AG08395 (cell line): ENCODE data around the gene DTNBP1.

Source experiments
- DNase-seq: peaks from one replicate; pipeline ENCODE4 v3.0.0; 2012; ENCODE audit warnings: mixed read lengths, low spot score

The DTNBP1 gene

DNA sequence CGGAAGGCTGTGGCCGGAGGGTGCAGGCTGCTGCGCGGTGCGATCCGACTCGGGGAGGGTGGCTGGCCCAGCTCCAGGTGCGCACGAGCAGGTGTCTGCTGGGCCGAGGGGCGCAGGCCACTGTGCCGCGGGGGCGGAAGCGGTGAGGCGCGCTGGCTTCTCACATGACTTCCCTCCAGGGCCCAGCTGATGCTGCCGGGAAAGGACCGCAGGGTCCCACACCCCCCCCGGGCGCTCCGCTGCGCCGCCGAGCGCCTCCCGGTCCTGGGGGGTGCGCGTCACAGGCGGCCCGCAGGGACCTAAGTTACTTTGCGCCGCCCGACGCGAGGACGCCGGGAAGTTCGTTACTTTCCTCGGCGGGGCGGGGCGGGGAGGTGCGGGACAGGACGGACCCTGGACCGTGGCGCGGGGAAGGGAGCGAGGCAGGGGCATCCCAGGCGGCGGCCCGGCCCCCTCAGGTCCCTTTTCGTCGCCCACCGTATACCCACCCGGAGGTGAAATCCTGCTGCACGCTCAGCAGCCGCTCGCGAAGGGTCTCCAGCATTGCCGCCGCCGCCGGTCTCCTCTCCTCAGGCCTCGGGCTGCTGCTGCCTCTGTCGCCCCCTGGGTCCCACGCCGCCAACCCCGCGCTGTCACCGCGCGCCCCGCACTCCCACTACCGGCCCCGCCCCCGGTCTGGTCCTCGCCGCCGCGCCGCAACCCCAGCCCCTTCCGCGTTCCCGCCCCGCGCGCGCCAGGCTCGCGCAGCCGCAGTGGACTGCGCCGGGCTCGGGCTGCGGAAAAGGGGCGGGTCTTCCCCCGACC, at the start of gene DTNBP1:
Gene DTNBP1 (minus strand): TSS at position 703 of the 804 bp plus-strand sequence. CDS start 159 bp downstream, at position 544.
- DNase-seq, result peak; percentile 97

DNA sequence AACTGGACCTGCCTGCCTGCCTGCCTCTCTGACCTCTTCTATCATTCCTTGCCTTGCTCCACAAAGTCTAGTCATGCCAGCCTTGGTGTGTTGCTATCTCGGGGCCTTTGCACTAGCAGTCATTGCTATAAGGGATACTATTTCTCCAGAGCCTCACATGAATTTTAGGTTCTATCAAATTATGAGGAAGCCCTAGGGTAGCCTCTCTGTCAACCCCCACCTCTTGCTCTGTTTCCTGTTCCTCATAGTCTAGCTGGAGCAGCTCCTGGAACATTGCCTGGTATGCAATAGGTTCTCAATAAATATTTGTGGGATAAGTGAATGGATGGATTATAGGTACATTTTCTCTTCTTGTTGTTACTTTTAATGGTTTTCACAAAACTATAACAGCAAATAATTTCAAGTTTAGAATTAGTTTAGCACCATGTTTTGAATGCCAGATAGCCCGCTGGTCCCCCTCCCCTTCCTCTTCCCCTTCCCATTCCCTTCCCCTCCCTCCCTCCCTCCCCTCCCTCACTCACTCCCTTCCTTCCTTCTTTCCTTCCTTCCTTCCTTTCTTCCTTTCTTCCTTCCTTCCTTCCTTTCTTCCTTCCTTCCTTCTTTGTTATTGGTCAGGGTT, 46.9 kb upstream of the DTNBP1 start:
- no peak for DNase-seq

DNA sequence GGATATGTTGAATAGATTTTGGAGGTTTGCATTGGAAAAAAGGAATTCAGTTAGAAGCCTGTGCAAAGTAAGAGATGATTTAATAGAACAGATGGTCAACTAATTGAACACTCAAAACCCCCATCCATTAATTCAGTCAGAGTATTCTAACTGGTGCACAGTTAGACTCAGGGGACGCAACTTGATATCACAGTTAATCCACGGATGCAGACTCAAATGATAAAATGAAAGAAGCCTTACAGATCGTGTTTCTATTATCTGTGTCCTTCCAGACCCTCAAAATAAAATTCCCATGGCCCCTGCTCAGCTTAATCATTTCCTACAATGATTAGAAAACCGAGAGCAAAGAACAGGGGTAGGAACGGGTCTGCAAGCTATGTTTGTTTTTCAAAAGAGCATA, 45.4 kb upstream of the DTNBP1 start:
- no peak for DNase-seq

- DNase-seq, result no peak
Measured at GRCh38 chr6:15705981-15706380, 43.2 kb upstream of the DTNBP1 start.

GRCh38 chr6:15698471-15698870, 35.6 kb upstream of the DTNBP1 start:
- no peak for DNase-seq

GRCh38 chr6:15697895-15698294, 35.1 kb upstream of the DTNBP1 start:
- DNase-seq, result no peak

GRCh38 chr6:15691250-15691869, 28.5 kb upstream of the DTNBP1 start:
- peak; percentile 89 for DNase-seq

GRCh38 chr6:15690510-15690909, 27.7 kb upstream of the DTNBP1 start:
- no peak for DNase-seq

- no peak for DNase-seq
Measured at GRCh38 chr6:15689586-15690482, 27.0 kb upstream of the DTNBP1 start.

GRCh38 chr6:15685619-15686018, 22.8 kb upstream of the DTNBP1 start:
- DNase-seq, result no peak

DNA sequence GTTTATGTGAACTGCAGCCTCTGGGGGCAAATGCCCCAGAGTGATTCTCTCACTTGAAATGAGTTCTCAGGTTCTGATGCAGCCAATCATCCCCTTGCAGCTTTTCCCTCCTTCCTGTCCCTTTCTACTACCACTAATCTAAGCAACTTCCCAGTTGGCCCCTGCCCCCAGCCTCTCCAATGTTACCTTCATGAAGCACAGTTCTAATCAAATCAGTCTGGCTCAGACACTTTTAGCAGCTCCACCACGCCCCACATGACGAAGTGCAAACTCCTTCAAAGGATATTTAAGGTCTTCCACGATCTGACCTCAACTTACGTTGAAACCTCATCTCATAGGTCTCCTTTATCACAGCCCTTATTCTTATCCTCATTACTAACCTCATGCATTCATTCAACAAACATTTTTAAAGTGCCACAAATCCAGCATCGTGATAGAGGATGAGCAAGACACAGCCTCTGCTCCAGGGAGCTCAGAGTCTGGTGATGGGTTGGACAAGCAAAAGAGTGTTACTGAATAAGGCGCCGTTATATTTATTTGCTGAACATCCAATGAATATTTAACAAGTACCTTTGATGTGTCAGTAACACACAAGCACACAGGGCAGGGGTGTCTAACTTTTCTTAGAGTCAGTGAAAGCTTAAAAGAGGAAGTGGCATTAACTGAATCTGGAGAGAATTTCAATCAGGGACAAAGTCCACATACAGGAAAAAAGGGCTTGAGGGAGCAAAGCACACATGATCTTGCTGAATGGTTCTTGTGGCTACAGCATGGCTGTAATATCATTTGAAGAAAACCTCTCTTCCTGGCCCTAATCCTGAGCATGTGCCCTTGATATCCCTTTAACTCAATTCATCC, 20.4 kb upstream of the DTNBP1 start:
- no peak for DNase-seq

- no peak for DNase-seq
Measured at GRCh38 chr6:15681946-15682345, 19.1 kb upstream of the DTNBP1 start.

GRCh38 chr6:15678514-15678913, 15.7 kb upstream of the DTNBP1 start:
- no peak for DNase-seq

DNA sequence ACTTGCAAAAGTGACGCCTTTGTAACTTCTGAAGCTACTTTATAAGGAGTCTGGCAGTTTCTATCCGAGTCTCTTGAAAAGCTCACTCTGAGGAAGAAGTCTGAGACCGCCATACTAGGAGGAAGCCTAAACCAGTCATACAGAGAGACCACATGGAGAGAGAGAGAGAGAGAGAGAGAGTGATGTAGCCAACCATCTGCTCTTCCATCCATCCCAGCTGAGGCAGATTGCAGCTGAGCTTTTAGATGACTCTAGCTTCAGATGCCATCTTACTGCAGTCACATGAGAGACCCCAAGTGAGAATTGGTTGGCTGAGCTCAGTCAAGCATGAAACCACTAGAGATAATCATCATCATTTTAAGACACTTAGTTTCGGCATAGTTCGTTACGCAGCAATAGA, 15.0 kb upstream of the DTNBP1 start:
- no peak for DNase-seq

GRCh38 chr6:15675536-15676220, 12.8 kb upstream of the DTNBP1 start:
- no peak for DNase-seq

- no peak for DNase-seq
Measured at GRCh38 chr6:15674690-15675386, 12.0 kb upstream of the DTNBP1 start.

DNA sequence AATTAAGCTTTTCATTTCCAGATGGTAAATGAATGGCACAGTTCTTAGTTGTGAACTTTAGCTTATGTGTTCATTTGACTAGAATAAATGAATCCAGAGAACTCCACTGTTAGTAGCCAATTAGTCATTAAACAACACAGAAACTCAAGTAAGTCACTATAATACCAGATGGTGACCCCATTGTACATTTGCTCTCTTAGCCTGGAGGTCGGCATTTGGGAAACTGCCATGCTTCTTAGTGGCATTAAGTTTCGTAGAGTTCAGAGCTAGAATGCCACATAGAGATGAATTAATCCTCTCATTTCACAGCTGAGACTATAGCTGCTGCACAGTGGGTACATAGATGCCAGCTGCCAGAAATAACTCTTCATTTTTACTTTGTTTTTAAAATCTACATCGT, 10.8 kb upstream of the DTNBP1 start:
- DNase-seq, result no peak

DNA sequence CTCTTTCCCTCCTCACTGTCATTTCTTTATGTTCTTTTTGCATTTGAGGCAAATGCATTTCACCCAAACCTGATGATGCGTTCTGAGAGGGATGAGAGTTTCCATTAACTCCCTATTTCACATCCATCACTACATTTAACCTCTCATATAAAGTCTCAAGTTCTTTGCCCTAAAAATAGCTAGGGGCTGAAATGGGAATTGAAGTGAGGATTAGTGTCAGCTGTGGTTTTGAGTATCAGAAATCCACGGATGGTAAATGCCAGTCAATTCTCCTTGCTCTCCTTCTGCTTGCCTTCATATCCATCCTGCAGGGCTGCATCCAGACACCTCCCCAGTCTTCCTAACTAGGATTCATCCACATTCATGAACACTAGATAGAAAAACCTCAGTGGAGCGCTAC, 10.0 kb upstream of the DTNBP1 start:
- no peak for DNase-seq

DNA sequence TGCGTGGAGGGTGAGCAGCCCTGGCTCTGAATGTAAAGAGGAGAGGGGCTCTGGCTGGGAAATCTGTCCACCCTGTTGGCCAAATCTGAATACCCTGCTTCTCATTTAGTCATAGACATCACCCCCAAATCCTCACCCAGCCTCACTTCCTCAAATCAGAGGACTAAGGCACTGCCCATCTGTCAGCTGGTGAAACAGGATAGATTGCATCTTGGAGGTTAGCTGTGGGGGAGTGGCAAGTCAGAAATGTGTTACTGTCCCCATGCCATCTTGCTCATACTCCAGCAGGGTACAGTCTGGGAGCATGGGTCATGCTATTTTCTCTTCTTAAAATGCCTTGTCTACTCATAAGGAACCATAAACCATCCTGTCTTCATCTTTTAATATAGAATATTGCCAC, 9.5 kb upstream of the DTNBP1 start:
- no peak for DNase-seq

DNA sequence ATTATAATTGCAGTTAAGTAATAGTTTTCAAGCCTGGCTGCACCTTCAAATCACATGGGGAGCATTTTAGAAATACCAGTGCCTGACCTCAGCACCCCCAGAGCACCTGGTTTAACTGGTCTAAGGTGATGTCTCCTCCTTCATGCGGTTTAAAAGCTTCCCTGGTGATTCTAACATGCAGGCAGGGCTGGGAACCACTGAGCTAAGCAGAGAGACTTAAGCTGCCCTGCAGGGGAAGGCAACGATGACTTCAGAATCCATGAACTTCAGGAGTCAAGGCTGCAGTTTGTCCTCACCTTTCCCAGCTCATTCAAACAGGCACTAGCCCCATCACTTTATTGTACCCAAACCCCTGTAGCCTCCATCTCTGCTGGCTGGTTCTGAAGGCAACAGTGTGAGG, 6.1 kb upstream of the DTNBP1 start:
- no peak for DNase-seq
